Measurements from ENCODE around the gene SLC39A11. TPM values are rescaled to one million over a fixed set of nuclear protein-coding genes. Genes with fewer than 3 reads are reported as not detected.

The SLC39A11 gene
- total RNA-seq, 1 donor from 2014 or later = 21.5 TPM

- H3K4me1 Mint-ChIP-seq (ENCODE audit: low read depth, unreplicated experiment) = no peaks in the 10 kb centered on the region
Measured at GRCh38 chr17:73118139-73118538, 25.7 kb upstream of the SLC39A11 start.

GRCh38 chr17:73112246-73112645 is 19.8 kb upstream of the SLC39A11 start:
- Mint-ChIP-seq H3K36me3 (ENCODE audit: low read depth, unreplicated experiment) (no peaks in the 10 kb centered on the region), H3K27ac (ENCODE audit: unreplicated experiment) (no peak overlapping the region), H3K9me3 (ENCODE audit: unreplicated experiment) (peaks cover 1% of the 10 kb centered on the region), H3K4me3 (ENCODE audit: unreplicated experiment) (no peak overlapping the region), H3K27me3 (ENCODE audit: low read depth, unreplicated experiment) (no peaks in the 10 kb centered on the region), H3K4me1 (ENCODE audit: low read depth, unreplicated experiment) (no peaks in the 10 kb centered on the region)
- no peaks in the 10 kb centered on the region for H4K20me1 ChIP-seq (ENCODE audit: insufficient read depth, low read length)
- no peaks in the 10 kb centered on the region for H3K79me2 ChIP-seq (ENCODE audit: insufficient read depth, low read length)
- H3K4me2 ChIP-seq (ENCODE audit: low read length) = no peak overlapping the region
- H3K9ac ChIP-seq (ENCODE audit: low read length) = no peak overlapping the region
- no peaks in the 10 kb centered on the region for H3K27me3 ChIP-seq (ENCODE audit: insufficient read depth, low read length)
- no peak overlapping the region for H2AFZ ChIP-seq (ENCODE audit: low read depth, low read length)
- H3K9me3 ChIP-seq (ENCODE audit: insufficient read depth, low read depth, low read length) = no peaks in the 10 kb centered on the region
- no peak for DNase-seq (ENCODE audit: low read depth)
- no peak for FAIRE-seq
- H3K27ac ChIP-seq (ENCODE audit: low read depth, low read length) = no peak overlapping the region
- no peaks in the 10 kb centered on the region for H3K36me3 ChIP-seq (ENCODE audit: insufficient read depth, low read length)
- no peak overlapping the region for H3K4me3 ChIP-seq (ENCODE audit: insufficient read depth, low read depth, low read length)
- no peak for TF ChIP-seq CTCF (IDR thresholded peaks at IDR 0.05; ENCODE audit: insufficient read depth, low read depth, low read length)
- no peak for TF ChIP-seq EZH2 (IDR thresholded peaks at IDR 0.05; ENCODE audit: insufficient read depth, low read length)
- H3K4me1 ChIP-seq (ENCODE audit: insufficient read depth, low read length) = no peaks in the 10 kb centered on the region

More at GRCh38 chr17:73118139-73118538, 25.7 kb upstream of the SLC39A11 start:
- Histone ChIP-seq H3K4me2 (ENCODE audit: low read length) (no peak overlapping the region), H3K4me3 (ENCODE audit: insufficient read depth, low read depth, low read length) (no peak overlapping the region), H3K9me3 (ENCODE audit: insufficient read depth, low read depth, low read length) (no peaks in the 10 kb centered on the region), H3K9ac (ENCODE audit: low read length) (no peak overlapping the region), H3K27ac (ENCODE audit: low read depth, low read length) (no peak overlapping the region), H2AFZ (ENCODE audit: low read depth, low read length) (no peak overlapping the region), H3K4me1 (ENCODE audit: insufficient read depth, low read length) (no peaks in the 10 kb centered on the region), H3K27me3 (ENCODE audit: insufficient read depth, low read length) (no peaks in the 10 kb centered on the region), H3K79me2 (ENCODE audit: insufficient read depth, low read length) (no peaks in the 10 kb centered on the region), H3K36me3 (ENCODE audit: insufficient read depth, low read length) (no peaks in the 10 kb centered on the region), H4K20me1 (ENCODE audit: insufficient read depth, low read length) (no peaks in the 10 kb centered on the region)
- H3K36me3 Mint-ChIP-seq (ENCODE audit: low read depth, unreplicated experiment) = no peaks in the 10 kb centered on the region
- H3K27ac Mint-ChIP-seq (ENCODE audit: unreplicated experiment) = no peak overlapping the region
- H3K4me3 Mint-ChIP-seq (ENCODE audit: unreplicated experiment) = no peak overlapping the region
- FAIRE-seq (no peak), DNase-seq (ENCODE audit: low read depth) (no peak)
- TF ChIP-seq EZH2 (IDR thresholded peaks at IDR 0.05; ENCODE audit: insufficient read depth, low read length) (no peak), CTCF (IDR thresholded peaks at IDR 0.05; ENCODE audit: insufficient read depth, low read depth, low read length) (no peak)
- H3K27me3 Mint-ChIP-seq (ENCODE audit: low read depth, unreplicated experiment) = peaks cover 5% of the 10 kb centered on the region
- H3K9me3 Mint-ChIP-seq (ENCODE audit: unreplicated experiment) = peaks cover 1% of the 10 kb centered on the region

GRCh38 chr17:73111386-73111785 is 18.9 kb upstream of the SLC39A11 start:
- no peak overlapping the region for H3K4me3 Mint-ChIP-seq (ENCODE audit: unreplicated experiment)
- no peaks in the 10 kb centered on the region for H3K36me3 Mint-ChIP-seq (ENCODE audit: low read depth, unreplicated experiment)
- no peaks in the 10 kb centered on the region for H3K4me1 Mint-ChIP-seq (ENCODE audit: low read depth, unreplicated experiment)
- H3K27ac Mint-ChIP-seq (ENCODE audit: unreplicated experiment) = no peak overlapping the region
- Histone ChIP-seq H3K9ac (ENCODE audit: low read length) (no peak overlapping the region), H3K4me1 (ENCODE audit: insufficient read depth, low read length) (no peaks in the 10 kb centered on the region), H3K4me3 (ENCODE audit: insufficient read depth, low read depth, low read length) (no peak overlapping the region), H4K20me1 (ENCODE audit: insufficient read depth, low read length) (no peaks in the 10 kb centered on the region), H3K27ac (ENCODE audit: low read depth, low read length) (no peak overlapping the region), H2AFZ (ENCODE audit: low read depth, low read length) (no peak overlapping the region), H3K36me3 (ENCODE audit: insufficient read depth, low read length) (no peaks in the 10 kb centered on the region), H3K9me3 (ENCODE audit: insufficient read depth, low read depth, low read length) (no peaks in the 10 kb centered on the region), H3K27me3 (ENCODE audit: insufficient read depth, low read length) (no peaks in the 10 kb centered on the region), H3K4me2 (ENCODE audit: low read length) (no peak overlapping the region), H3K79me2 (ENCODE audit: insufficient read depth, low read length) (no peaks in the 10 kb centered on the region)
- TF ChIP-seq EZH2 (IDR thresholded peaks at IDR 0.05; ENCODE audit: insufficient read depth, low read length) (no peak), CTCF (IDR thresholded peaks at IDR 0.05; ENCODE audit: insufficient read depth, low read depth, low read length) (no peak)
- no peak for DNase-seq (ENCODE audit: low read depth)
- no peaks in the 10 kb centered on the region for H3K27me3 Mint-ChIP-seq (ENCODE audit: low read depth, unreplicated experiment)
- FAIRE-seq = no peak
- H3K9me3 Mint-ChIP-seq (ENCODE audit: unreplicated experiment) = peaks cover 1% of the 10 kb centered on the region

All from astrocyte (in vitro differentiated cells and primary cell).